GM12874 (cell line): Measurements from ENCODE around the gene PMM2.

ENCODE experiments used
- TF ChIP-seq, protein P1 (sequence below): IDR thresholded peaks from 2 replicates; pipeline ENCODE4 v1.5.1; 2011; ENCODE audit warnings: low read depth, mild to moderate bottlenecking, control low read depth, low read length, moderate library complexity; ENCODE audit not compliant: insufficient read depth

PMM2 gene

DNA sequence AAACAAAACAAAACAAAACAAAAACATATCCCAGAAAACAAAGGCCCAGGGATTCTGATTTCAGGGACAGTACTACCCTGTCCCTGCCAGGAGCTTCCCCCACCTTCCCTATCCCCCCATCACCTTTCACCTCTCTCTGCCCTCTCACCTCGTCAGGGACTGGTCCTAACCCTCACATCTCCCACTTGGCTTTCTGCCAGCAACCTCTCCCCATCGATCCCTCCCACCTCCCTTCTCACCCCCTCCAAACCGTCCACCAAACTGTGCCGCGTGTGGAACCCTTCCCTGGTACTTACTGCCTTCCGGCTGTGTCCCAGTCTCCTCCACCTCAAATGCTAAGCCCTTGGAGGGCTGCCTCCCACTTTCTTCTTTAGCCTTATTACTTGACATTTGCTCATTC is 36.6 kb upstream of the PMM2 start:
- TF ChIP-seq, protein P1, sequence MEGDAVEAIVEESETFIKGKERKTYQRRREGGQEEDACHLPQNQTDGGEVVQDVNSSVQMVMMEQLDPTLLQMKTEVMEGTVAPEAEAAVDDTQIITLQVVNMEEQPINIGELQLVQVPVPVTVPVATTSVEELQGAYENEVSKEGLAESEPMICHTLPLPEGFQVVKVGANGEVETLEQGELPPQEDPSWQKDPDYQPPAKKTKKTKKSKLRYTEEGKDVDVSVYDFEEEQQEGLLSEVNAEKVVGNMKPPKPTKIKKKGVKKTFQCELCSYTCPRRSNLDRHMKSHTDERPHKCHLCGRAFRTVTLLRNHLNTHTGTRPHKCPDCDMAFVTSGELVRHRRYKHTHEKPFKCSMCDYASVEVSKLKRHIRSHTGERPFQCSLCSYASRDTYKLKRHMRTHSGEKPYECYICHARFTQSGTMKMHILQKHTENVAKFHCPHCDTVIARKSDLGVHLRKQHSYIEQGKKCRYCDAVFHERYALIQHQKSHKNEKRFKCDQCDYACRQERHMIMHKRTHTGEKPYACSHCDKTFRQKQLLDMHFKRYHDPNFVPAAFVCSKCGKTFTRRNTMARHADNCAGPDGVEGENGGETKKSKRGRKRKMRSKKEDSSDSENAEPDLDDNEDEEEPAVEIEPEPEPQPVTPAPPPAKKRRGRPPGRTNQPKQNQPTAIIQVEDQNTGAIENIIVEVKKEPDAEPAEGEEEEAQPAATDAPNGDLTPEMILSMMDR = no peak

DNA sequence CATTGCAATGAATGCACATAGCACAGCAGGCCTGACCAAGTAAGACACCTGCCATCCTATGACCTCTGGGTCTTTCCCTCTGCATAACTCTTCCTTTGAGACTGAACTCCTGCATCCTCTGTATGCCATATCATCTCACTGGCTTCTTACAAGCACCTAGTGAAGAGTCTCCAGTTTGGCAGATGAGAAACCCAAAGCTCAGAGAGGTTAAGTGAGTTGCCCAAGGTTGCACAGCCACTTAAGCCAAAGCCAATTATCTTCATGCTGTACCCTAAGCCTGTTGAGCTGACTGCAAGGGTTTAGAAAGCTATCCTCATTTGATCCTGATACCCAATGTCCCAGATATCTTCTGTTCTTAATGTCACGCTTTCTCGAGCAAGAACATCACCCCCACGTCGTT is 35.4 kb upstream of the PMM2 start:
- TF ChIP-seq, protein P1 = no peak

DNA sequence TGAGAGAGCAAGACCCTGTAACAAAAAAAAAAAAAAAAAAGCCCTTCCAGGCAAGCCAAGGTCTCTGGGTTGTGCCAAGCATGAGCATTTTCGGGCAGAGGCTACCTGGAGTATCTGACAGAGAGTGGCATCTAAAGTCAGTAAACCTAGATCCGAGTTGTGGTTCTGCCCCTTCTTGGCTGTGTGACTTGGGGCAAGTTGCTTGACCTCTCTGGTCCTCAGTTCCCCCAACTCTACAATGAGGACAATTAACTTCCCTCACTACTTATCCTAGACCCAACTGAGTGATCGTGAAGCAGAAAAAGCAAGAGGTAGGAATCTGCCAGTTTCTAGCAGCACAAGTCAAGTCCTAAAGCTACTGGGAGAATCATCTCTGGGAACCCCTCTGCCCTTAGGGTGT is 34.6 kb upstream of the PMM2 start:
- TF ChIP-seq, protein P1 = no peak

DNA sequence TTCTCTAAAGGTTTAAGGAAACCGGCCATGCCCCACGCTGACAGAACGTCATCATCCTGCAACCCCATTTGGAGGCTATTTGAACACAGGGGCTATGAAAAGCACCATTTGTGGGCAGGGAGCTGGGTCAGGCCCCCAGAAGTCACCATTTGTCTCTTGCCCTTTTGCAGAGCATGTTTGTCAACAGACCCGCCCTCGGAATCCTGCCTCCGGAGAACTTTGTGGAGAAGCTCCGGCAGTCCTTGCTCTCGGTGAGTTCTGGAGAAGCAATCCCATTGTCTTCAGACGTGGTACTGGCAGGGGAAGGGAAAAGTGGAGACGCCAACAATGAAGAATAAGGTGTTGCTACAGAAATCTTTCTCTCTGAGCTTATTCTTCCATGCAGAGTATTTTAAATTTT is 33.7 kb upstream of the PMM2 start:
- TF ChIP-seq, protein P1 = no peak

DNA sequence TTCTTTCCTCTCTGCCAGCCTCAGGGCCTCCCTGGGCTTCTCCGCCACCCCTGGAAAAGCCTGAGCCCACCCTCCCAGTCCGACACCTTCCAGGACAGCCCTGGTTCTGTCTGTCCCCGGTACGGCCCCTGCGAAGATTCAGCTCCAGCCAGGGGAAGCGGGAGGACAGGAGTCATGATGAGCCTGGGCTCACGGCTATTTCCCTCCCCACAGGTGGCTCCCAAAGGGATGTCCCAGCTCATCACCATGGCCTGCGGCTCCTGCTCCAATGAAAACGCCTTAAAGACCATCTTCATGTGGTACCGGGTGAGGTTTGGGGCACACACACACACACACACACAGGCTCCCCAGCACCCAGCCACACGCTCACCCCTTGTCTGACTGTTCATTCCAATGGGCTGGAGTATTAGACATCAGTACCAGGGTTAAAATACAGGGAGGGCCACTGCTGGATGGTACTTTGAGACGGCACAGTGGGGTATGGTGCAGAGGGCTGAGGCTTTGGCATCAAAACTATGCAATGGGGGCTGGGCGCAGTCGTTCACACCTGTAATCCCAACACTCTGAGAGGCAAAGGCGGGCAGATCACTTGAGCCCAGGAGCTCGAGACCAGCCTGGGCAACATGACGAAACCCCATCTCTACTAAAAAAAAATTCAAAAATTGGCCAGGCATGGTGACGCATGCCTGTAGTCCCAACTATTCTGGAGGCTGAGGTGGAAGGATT is 33.0 kb upstream of the PMM2 start:
- TF ChIP-seq, protein P1 = no peak

DNA sequence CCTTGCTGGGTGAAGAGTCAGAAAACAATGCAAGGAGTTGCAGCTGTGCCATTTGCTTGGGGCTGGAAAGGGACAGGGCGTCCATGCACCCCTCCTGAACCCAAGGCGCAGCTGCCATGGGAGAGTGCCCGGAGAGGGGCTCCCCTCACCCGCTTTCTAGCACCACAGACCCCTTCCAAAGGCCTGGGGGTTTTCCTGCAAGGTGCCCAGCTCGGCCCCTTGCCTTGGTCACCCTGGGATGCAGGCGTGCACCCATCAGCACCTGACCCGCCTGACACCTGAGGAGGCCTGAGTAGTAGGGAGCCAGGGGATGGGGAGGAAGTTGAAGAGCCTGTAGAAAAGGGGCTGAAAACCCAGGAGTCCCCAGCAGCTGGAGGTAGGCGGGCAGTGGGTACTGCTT is 30.5 kb upstream of the PMM2 start:
- TF ChIP-seq, protein P1 = no peak

DNA sequence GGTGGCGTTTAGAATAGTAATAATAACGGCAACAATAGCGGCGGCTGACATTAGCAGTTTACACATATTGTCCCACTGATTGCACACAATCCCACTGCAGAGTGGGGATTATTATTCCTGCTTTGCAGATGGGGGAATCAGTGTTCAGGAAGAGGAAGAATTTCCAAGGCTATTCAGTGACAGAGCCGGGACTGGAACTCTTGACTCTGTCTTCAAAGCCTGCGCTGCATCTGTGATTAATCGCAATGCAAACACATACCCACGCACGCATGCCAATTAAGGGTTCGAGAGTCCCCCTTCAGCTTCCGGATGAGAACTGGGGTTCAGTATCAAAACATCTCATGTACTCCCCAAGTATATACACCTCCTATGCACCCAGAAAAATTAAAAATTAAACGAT is 29.4 kb upstream of the PMM2 start:
- TF ChIP-seq, protein P1 = no peak

DNA sequence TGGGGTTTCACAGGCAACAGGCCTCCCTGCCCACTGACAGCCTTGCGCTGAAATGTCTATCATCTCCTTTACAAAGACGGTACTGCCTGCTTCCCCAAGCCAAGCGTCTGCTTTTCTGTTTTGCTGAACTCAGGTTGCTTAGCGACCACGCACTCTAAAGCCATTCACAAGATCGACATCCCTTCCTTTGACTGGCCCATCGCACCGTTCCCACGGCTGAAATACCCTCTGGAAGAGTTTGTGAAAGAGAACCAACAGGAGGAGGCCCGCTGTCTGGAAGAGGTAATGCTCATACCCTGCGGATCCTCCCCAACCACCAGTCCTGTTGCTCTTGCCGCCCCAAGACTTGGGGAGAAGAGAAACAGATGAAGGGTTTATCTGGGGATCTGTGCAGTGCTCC is 28.9 kb upstream of the PMM2 start:
- TF ChIP-seq, protein P1 = no peak
